Skin of body (tissue), 2 donors: Measurements from ENCODE around the gene ALPP. TPM values are rescaled to one million over a fixed set of nuclear protein-coding genes. Genes with fewer than 3 reads are reported as not detected.

Experiments used
- DNase-seq: peaks from one replicate; lab custom pipeline; 2025; lab: John Stamatoyannopoulos, UW
- total RNA-seq: library from RNA; depleted of rRNA; stranded (reverse); fragments of >200 nt; gene quantifications from one replicate; pipeline ENCODE4 v1.2.3, GENCODE V29; 2014

The ALPP gene
- total RNA-seq, 1 donor from 2014 or later: not detected

- no peak for DNase-seq
Measured at GRCh38 chr2:232340171-232340935, 38.2 kb upstream of the ALPP start.

GRCh38 chr2:232341061-232341738 lies 37.4 kb upstream of the ALPP start:
- DNase-seq: no peak

- DNase-seq: no peak
Measured at GRCh38 chr2:232341739-232342126, 36.8 kb upstream of the ALPP start.

GRCh38 chr2:232342635-232343565 lies 35.7 kb upstream of the ALPP start:
- DNase-seq: no peak

GRCh38 chr2:232343821-232344220 lies 34.7 kb upstream of the ALPP start:
- DNase-seq: no peak

- no peak for DNase-seq
Measured at GRCh38 chr2:232345251-232345650, 33.3 kb upstream of the ALPP start.

DNA sequence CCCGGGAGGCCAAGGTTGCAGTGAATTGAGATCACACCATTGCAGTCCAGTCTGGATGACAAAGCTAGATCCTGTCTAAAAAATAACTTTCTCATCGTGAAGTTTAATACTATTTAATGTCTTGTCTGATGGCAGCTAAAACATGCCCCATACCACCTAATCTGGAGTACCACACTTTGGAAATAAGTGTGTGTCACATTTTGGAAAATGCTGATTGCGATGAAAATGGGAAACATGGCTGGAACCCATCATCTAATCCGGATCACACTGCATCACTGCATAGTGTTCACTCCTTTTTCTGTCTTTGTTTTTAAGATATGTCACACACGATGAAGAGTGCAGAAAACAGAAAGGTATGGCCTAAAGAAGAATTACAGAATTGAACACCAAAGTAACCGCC lies 31.2 kb upstream of the ALPP start:
- DNase-seq: no peak

- DNase-seq: no peak
Measured at GRCh38 chr2:232348936-232349335, 29.6 kb upstream of the ALPP start.

DNA sequence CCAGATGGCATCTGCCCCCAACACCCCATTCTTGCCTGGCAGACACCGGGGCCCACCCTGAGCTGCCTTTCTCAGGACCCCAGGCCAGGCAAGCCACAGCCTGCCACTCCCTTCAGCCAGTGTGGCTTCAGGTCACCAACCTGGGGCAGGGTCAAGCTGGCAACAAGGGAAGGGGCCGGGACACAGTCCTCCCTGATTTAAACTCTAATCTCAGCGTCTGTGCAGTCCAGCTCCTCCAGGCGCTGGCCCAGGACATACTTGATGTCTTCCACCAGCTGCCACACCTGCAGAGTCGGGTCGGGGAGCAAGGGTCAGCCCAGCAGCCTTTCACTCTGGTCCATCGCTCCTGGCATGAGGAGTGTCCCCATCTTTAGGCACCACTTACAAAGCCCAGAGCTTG lies 29.0 kb upstream of the ALPP start:
- DNase-seq: no peak

DNA sequence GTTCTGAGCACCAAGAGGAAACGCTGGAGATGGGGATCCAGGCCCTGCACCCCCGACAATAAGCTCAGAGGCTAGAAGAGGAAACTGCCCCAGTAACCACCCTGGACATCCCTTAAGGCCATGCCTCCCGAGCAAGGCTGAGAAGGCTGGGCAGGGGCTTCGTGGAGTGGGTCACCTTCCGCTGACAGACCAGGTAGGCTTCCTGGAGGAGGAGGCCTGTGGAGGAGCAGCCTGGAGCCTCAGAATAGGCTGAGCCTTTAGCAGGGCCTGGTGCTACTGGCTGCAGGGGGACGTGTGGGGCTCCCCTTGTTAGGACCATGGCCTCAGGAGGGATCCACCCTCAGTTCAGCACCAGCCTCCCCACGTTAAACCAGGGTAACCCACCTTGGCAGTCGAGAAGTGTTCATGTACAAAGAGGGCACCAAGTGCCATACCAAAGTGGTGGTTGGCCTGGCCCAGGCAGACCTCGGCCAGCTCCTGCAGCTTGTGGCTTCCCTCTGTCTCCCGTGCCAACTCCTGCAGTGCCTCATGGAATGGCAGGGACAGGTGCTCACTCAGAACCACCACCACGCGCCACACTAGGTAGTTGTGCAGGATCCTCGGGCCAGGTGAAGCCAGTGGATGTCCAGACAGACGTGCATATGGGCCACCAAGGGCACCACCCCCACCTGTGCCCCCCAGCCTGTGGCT lies 28.5 kb upstream of the ALPP start:
- DNase-seq: no peak

- DNase-seq: no peak
Measured at GRCh38 chr2:232350804-232351685, 27.5 kb upstream of the ALPP start.

- no peak for DNase-seq
Measured at GRCh38 chr2:232351686-232352510, 26.7 kb upstream of the ALPP start.

GRCh38 chr2:232352511-232353091 lies 25.9 kb upstream of the ALPP start:
- DNase-seq: no peak

DNA sequence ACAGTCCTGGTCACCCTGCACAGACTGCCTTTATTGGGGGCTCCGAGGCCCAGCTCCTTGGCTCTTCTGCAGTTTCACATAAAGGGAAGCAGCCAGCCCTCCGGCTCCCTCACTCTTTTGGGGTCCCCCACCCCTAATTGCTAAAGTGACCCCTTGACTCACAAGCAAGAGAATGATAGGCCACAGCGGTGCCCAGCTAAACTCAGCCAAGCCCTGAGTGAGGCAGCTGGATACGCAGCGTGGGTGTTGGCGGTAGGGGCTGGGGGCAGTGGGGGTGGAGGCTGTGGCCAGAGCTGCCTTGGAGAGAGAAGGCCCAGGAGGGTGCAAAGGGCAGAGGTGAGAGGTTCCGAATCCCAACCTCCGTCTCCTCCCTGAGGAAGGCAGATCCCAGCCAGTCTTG lies 25.5 kb upstream of the ALPP start:
- DNase-seq: no peak

- DNase-seq: no peak
Measured at GRCh38 chr2:232353660-232354059, 24.9 kb upstream of the ALPP start.

GRCh38 chr2:232354069-232354468 lies 24.5 kb upstream of the ALPP start:
- no peak for DNase-seq

- no peak for DNase-seq
Measured at GRCh38 chr2:232361646-232362045, 16.9 kb upstream of the ALPP start.

DNA sequence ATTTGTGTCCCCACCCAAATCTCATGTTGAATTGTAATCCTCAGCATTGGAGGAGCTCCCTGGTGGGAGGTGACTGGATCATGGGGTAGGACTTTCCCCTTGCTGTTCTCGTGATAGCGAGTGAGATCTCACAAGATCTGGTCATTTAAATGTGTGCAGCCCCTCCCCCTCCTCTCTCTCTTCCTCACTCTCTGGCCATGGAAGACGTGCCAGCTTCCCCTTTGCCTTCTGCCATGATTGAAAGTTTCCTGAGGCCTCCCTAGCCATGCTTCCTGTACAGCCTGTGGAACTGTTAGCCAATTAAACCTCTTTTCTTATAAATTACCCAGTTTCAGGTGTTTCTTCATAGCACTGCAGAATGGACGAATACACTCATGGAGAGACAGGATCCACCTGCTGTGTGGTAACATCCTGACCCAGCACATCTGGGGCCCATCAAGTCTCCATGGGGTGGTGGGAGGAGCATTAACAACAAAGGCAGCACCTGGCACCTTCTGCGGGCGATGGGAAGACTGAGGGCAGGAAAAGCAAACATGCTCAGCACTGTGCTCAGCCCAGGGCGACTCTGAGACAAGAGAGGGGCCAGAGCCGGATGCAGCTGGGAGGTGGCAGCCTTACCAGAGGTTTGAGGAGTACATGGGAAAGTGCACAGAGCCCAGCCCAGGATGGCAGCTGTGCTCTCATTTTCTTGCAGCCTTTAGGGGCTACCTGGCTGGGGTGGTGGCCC lies 16.2 kb upstream of the ALPP start:
- DNase-seq: no peak
